ENCODE measurements around the gene TREH. TPM values are rescaled to one million over a fixed set of nuclear protein-coding genes. Genes with fewer than 3 reads are reported as not detected.

Gene TREH
- total and polyA plus RNA-seq, 2 of the 8 experiments (the other 6 are each of a cell fraction or from before 2014, with no cell fraction given), result 0.03 TPM; not detected in 1

- no peak for TF ChIP-seq CHD7 (IDR thresholded peaks at IDR 0.05; ENCODE audit: insufficient replicate concordance, low read length)
- no peak for TF ChIP-seq CREB1 (IDR thresholded peaks at IDR 0.05)
- TF ChIP-seq GTF2F1 (IDR thresholded peaks at IDR 0.05; ENCODE audit: borderline replicate concordance, low read depth, low read length), result no peak
- no peak for TF ChIP-seq EGR1 (IDR thresholded peaks at IDR 0.05; ENCODE audit: borderline replicate concordance, low read depth, low read length)
- no peak for TF ChIP-seq HDAC6 (IDR thresholded peaks at IDR 0.05; ENCODE audit: low read depth, low read length)
- TF ChIP-seq RAD21 (IDR thresholded peaks at IDR 0.05 in 1 of 2, conservative IDR thresholded peaks at IDR 0.05 in 1 of 2; ENCODE audit: low read depth in 2 of 2, low read length in 2 of 2), result no peak
- no peak for TF ChIP-seq RXRA (IDR thresholded peaks at IDR 0.05; ENCODE audit: insufficient read depth, low read depth, low read length)
- no peak for TF ChIP-seq EZH2 (IDR thresholded peaks at IDR 0.05; ENCODE audit: low read depth, low read length, severe bottlenecking)
- TF ChIP-seq JUN (IDR thresholded peaks at IDR 0.05; ENCODE audit: low read depth, low read length), result no peak
- TF ChIP-seq CTBP2 (IDR thresholded peaks at IDR 0.05; ENCODE audit: borderline replicate concordance, insufficient read depth, insufficient read length, low read length), result no peak
Observed at GRCh38 chr11:118625036-118625690, 54.3 kb downstream of the TREH start (continued).
